Astrocyte of the cerebellum (primary cell): Measurements from ENCODE around the gene KSR2.

Source experiments
- DNase-seq: peaks from one replicate; pipeline ENCODE4 v3.0.0-alpha.2; 2011; ENCODE audit warnings: low read depth
- H3K4me3 ChIP-seq: 2 replicates; pipeline ENCODE4 v1.5.1; 2011; ENCODE audit warnings: mild to moderate bottlenecking, low read depth, low read length, moderate library complexity
- in situ Hi-C: cut with HindIII; loops from 2 replicates; pipeline ENCODE4 v1.10.0; 2017; ENCODE audit warnings: low sequenced_read_pairs
- TF ChIP-seq, protein P1 (sequence below): IDR thresholded peaks from 2 replicates; pipeline ENCODE4 v1.5.1; 2012; ENCODE audit warnings: low read length, low read depth, moderate library complexity, mild to moderate bottlenecking; ENCODE audit errors: missing control alignments

KSR2 gene

DNA sequence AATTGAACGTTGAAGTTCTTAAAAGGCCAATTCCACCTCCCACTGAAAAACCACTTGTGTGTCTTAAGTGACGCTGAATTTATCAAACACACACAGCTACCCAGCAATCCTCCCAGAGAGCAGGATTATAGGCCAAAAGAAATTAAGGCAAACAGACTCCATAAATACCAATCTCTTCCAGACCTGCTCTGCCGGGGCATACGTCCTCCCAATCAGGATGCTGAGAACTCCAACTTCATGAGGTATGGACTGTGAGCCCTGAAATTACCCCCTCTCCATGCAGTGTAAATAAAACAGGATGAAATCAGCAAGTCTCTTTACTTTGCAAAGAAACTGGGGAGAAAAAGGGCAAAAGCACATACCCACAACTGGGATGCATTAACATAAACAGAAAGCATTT is 265.2 kb downstream of the KSR2 start:
- no peak for DNase-seq
- in situ Hi-C loops = no loop called here
- TF ChIP-seq, protein P1, sequence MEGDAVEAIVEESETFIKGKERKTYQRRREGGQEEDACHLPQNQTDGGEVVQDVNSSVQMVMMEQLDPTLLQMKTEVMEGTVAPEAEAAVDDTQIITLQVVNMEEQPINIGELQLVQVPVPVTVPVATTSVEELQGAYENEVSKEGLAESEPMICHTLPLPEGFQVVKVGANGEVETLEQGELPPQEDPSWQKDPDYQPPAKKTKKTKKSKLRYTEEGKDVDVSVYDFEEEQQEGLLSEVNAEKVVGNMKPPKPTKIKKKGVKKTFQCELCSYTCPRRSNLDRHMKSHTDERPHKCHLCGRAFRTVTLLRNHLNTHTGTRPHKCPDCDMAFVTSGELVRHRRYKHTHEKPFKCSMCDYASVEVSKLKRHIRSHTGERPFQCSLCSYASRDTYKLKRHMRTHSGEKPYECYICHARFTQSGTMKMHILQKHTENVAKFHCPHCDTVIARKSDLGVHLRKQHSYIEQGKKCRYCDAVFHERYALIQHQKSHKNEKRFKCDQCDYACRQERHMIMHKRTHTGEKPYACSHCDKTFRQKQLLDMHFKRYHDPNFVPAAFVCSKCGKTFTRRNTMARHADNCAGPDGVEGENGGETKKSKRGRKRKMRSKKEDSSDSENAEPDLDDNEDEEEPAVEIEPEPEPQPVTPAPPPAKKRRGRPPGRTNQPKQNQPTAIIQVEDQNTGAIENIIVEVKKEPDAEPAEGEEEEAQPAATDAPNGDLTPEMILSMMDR = no peak
- no peak overlapping the region for H3K4me3 ChIP-seq

DNA sequence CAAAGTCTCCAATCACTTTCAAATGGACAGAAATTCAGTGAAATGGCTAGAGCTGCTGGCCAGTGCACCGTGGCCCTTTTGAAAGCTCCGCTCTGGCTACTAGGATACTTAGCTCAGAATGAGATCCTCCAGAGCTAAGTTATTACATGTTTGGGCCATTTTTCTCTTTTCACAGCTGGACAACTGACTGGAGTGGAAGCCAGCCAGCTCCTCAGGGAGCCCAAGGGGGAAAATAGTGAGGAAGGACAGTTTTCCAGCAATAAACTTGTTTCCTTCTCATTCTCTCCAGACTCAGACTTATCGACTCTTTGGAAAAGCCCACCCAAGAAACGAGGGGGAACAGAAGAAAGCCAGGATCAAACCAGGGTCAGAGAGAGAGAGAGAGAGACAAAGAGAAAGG is 266.0 kb downstream of the KSR2 start:
- no peak overlapping the region for H3K4me3 ChIP-seq
- TF ChIP-seq, protein P1 = no peak
- DNase-seq = no peak
- in situ Hi-C loops = no loop called here

DNA sequence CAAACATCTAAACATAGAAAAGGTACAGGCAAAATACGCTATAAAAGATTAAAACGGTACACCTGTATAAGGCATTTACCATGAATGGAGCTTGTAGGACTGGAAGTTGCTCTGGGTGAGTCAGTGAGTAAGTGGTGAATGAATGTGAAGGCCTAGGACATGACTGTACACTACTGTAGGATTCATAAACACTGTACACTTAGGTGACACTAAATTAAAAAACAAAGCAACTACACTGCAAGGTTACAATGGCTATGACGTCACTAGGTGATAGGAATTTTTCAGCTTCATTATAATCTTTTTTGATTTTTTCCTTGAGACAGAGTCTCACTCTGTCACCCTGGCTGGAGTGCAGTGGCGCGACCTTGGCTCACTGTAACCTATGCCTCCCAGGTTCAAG is 269.2 kb downstream of the KSR2 start:
- no peak for DNase-seq
- in situ Hi-C loops = no loop called here
- TF ChIP-seq, protein P1 = no peak
- no peak overlapping the region for H3K4me3 ChIP-seq

DNA sequence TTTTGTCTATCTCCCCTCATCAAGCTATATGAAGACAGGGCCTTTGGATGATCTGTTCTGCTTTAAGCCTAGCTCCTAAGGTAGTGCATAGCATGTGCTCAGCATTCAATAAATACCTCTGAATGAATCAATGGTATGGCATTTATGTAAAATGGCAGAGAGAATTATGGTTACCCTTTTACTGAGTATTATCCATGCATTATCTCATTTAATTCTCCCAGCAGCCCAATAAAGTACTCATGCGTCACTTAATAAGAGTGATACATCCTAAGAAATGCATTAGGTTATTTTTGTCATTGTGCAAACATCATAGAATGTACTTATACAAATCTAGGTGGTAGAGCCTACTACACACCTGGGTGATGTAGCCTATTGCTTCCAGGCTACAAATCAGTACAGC is 269.7 kb downstream of the KSR2 start:
- no peak for DNase-seq
- H3K4me3 ChIP-seq = no peak overlapping the region
- in situ Hi-C loops = no loop called here
- TF ChIP-seq, protein P1 = no peak

DNA sequence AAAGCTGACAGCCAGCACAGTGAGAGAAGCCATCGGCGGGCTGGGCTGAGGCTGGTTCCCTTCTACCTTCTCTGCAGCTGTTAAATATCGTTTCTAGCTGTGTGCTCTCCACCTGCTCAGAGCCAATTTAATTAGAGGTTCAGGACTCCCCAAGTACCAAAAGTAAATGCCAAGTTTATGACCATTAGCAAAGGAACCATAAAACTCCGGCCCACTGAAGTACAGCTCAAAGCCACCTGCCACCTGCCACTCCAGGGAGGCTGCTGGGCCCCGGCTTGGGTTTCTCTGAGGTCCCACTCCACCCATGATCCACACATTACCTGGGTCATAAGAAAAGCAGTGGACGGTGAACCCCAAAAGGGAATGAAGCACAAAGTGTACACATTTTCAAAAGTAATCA is 272.8 kb downstream of the KSR2 start:
- H3K4me3 ChIP-seq = no peak overlapping the region
- no peak for DNase-seq
- TF ChIP-seq, protein P1 = no peak
- in situ Hi-C loops = no loop called here

DNA sequence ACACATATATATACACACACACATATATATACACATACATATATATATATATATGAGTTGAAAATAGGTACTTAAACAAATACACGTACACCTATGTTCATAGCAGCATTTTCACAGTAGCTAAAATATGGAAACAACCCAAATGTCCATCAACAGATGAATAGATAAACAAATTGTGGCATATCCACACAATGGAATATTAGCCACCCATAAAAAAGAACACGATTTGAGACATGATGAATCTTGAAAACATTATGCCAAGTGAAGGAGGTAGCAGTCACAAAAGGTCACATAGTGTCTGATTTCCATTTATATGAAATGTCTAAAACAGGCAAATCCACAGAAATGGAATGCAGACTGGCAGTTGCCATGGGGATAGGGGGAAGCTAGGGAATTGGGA is 276.3 kb downstream of the KSR2 start:
- in situ Hi-C loops = no loop called here
- TF ChIP-seq, protein P1 = no peak
- no peak overlapping the region for H3K4me3 ChIP-seq
- DNase-seq = no peak

DNA sequence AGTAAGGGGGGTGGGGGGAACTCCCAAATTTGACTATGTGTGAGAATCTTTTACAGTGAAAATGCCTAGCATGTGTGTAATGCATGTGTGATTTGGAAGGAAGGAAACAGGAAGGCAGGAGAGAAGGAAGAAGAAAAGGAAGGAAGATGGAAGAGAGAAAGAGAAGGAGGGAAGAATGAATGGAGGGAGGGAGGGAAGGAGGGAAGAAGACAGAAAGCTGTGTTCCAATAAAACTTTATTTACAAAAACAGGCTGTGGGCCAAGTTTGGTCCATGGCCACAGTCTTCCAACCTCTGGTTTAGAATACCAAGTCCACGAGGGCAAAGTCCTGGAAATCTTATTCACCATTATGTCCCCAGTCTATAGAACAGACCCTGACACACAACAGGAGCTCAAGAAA is 278.9 kb downstream of the KSR2 start:
- in situ Hi-C loops = no loop called here
- H3K4me3 ChIP-seq = no peak overlapping the region
- no peak for DNase-seq
- TF ChIP-seq, protein P1 = no peak
